Left renal pelvis (tissue), 4 donors: ENCODE measurements around the gene TRHDE. TPM values are rescaled to one million over a fixed set of nuclear protein-coding genes. Genes with fewer than 3 reads are reported as not detected.
"Not testable (repeated sequence)": the region's sequence is repeated elsewhere in the genome, so short reads cannot be mapped to it uniquely, and the experiment has no call there.

Experiments used
- DNase-seq, 4 donors: peaks; one replicate each; pipeline ENCODE4 v3.0.0-alpha.2; 2013; ENCODE audit warnings: low read depth in 4 of 4, low spot score in 3 of 4
- polyA plus RNA-seq, 4 donors: library from polyadenylated mRNA; unstranded; fragments of 120-200 nt; gene quantifications; one replicate each; pipeline ENCODE4 v1.2.1, GENCODE V29; 2013; ENCODE audit not compliant: insufficient read length in 4 of 4

The TRHDE gene
- polyA plus RNA-seq, 4 donors: 5.4 to 31.0 (median 25.0) TPM

DNA sequence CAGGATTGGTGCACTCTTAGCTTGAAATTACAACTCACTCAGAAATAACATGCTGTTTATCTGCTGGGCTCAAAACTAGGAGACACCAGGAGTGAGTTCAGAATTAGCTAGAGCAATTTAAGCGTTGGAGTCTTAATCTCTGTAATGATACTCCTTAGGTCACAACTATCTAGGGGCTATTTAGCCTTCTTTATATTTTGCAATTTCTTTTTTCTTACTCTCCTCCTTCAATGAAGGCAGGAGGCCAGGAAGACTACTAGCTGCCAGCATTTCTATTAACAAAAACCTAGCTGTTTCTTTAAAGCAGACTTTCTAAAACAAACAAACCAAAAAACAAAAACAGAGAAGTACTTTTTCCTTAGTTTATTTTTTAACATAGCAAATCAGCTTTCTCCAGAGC, 226.2 kb downstream of the TRHDE start:
- no peak for DNase-seq

DNA sequence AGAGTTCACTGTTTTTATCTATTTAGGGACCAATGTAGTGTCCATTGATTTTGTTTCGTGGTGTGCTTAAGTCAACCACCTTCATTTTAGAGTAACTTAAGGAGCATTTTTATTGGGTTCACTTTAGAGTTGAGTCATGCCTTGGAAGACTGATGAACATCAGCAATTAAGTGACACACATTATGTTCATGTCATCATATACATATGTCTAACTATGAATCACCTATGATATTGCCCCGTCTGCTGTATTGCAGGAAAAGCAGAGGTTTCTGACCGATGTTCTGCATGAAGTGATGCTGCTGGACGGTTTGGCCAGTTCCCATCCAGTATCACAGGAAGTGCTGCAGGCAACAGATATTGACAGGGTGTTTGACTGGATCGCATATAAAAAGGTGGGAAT, 227.1 kb downstream of the TRHDE start:
- DNase-seq: no peak

DNA sequence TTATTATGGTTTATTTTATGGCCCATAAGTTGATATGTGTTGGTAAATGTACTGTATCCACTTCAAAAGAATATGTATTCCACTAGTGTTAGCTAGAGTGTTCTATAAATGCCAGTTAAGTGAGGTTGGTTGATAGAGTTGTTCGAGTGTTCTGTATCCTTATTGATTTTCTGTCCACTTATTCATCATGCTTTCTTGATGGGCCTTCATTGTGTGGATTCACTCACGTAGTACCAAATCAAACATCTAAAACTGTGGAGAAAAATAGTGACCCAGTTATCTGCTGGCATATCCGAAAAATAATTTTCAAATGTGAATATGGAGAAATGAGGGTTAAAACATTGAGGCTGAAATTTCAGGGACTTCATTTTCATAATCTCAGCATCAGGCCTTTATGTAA, 230.4 kb downstream of the TRHDE start:
- DNase-seq: no peak

DNA sequence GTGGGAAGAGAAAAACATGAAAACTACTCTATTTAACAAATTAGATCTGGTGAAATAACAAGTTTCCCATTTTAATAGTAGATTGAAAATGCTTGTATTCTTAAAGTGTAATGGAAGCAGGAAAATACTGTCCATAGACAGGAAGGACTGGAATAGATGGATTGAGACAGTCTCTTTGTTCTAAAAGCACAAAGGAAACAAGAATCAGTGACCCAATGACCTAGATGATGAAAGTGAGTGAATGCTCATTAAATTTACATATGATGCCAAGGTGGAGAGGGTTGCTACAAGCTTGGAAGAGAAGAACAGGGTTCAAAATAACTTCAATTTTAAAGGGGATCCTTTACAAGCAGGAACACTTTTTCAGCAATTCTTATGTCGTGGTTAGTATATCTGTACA, 233.1 kb downstream of the TRHDE start:
- DNase-seq: no peak

DNA sequence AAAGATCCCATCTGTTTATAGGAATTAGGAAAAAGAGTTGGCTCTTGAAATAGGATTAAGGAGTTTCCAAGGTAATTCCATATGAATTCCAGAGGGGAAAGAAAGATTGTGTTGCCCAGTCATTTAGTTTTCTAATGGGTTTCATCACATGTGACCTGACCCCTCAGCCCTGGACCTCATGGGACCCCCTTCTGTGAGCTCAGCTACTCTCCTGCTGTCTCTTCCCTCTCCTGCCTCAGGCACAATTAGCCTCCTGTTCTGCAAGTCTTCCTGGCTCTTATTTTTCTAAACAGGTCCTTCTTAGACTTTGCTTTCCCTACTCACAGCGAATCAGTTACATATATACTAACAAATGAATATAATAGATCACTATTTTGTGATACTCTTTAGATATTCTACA, 237.7 kb downstream of the TRHDE start:
- DNase-seq: no peak

DNA sequence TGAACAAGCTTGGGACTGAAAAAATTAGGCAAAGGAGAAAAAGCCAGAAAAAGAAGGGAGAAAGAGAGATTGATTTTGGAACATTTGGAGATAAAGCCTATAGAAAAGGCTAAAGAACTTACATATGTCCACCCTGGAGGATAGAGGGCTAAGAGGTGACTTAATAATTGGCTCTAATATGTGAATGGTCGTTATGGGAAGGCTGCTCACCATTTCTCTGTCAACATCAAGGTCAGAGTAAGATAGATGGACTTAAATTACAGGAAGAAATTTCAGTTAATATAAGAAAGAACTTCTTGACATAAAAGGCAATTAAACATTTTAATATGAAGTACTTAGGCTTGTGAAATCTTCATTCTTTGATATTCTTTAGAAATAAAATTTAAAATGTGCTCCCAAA, 238.6 kb downstream of the TRHDE start:
- no peak for DNase-seq

DNA sequence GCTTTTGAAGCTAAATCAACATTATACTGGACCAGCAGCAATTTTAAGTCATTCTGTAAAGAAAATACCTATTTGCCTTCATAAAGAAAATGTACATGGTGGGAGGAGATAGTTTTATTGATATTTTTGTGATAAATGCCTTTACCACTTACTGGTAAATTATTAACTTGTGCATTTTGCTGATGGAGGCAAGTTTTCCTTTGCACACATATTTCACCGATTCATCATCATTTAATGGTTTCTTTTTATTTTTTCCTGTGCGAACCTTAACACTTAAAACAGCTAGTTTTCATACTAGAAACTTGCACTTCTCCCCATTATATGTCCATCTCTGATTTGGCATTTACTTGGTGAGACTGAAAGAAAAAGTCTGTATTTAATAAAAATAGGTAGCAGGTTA, 239.3 kb downstream of the TRHDE start:
- DNase-seq: no peak

DNA sequence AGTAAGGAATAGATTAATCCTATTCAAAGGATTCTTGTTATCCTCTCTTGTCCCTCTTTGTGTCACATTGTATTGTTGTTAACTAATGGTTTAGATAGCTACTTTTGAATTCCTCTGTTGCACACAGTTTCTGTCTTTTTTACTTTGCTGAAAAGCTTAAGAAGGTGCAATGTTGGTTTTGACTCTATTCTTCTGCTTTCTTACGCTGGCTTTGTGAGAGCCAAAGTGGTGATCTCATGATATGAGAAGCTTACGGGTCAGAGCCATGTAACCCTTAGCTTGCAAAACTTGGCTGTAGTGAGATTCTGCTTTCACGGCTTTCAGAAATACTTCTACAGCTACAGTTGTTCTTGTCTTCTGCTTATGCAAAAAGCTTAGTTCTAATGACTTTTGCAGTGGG, 239.7 kb downstream of the TRHDE start:
- no peak for DNase-seq

DNA sequence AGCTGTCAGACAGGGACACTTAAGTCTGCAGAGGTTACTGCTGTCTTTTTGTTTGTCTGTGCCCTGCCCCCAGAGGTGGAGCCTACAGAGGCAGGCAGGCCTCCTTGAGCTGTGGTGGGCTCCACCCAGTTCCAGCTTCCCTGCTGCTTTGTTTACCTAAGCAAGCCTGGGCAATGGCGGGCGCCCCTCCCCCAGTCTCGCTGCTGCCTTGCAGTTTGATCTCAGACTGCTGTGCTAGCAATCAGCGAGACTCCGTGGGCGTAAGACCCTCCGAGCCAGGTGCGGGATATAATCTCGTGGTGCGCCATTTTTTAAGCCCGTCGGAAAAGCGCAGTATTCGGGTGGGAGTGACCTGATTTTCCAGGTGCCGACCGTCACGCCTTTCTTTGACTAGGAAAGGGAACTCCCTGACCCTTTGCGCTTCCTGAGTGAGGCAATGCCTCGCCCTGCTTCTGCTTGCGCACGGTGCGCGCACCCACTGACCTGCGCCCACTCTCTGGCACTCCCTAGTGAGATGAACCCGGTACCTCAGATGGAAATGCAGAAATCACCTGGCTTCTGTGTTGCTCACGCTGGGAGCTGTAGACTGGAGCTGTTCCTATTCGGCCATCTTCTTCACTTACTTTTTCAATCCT, 248.0 kb downstream of the TRHDE start:
- DNase-seq: not testable (repeated sequence)

DNA sequence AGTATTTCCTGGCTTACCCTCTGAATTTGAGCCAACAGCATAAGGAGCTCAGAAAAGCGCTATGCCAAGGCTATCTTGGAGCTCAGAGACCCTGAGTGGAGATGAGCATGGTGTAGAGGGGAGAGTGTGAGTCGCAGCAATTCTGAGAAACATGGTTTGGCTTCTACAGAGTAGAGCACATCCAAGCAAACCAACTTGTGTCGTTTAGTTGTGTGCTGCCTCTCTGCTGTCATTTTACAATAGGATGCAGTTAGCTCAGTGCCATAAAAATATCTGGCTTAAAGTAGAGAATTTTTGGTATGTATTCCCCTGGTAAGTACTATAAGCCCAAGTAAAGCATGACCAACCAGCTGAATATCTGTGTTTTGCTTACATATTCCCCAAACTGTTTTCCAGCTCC, 249.2 kb downstream of the TRHDE start:
- DNase-seq: no peak

DNA sequence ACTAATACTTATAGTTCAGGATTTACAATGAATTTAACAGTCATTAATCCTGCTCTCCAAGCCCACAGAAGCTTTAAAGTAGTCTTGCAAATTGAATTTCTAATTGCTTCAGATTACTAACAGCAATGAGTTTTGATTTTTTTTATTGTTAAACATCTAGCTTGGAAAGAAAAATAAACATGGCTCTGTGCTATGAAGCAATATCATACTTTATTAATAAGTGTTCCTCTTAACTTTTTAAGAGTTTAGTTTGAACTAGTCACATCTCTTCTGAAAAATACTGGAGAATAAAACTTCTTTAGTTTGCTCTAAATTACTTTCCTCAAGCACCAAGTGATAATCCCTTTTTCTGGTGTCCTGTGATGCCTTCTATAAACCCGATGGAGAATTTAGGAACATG, 250.2 kb downstream of the TRHDE start:
- DNase-seq: no peak

DNA sequence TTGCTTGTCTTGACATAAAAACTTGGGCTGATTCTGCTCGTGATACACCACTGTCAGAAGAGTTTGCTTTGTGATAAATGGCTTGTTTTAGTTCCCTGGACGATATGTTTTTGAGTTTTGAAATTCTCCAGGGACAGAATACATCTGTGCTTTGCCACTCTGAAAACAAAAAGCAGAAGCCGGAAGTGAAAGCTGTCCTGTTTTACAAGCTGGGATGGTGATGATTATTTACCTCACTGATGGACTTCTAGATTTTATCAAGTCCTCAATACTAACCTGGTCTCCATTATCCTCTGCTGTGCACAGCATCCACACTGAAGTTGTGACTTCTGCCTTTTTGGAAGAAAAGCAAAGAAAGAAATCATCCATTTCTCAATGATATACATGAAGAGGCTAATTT, 251.6 kb downstream of the TRHDE start:
- DNase-seq: no peak

DNA sequence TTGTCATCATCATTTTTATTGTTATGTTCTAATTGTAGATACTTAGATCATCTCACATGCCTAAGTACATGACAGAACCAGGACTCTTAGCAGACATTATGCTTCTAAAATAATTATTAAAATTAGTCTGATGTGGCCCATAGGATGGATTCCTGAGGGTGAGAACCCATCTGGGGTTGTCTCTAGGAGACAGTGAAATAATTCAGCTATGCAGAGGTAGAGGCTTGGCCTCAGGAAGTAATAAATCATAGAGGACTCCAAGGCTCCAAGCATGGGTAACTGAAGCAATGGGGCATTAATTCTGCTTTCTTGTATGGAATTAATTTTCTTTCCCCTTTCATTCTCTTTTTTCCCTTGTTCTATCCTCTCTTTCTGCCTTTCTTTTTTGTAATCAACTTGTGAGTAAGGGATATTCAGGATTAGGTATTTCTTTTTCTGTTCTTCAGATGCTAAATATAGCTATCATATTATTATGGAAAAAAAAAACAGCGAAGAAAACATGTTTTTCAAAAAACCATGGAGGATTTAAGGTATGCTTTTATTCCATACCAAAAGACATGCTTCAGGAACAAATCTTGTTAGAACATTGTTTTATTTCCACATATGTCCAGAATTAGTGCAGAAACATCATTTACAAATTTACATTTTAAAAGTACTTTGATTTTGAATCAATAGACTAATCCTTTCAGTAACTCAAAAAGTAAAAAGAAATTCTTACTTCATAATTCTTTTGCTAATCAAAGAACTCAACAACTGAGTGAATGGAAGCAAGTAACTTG, 263.2 kb downstream of the TRHDE start:
- DNase-seq: no peak

DNA sequence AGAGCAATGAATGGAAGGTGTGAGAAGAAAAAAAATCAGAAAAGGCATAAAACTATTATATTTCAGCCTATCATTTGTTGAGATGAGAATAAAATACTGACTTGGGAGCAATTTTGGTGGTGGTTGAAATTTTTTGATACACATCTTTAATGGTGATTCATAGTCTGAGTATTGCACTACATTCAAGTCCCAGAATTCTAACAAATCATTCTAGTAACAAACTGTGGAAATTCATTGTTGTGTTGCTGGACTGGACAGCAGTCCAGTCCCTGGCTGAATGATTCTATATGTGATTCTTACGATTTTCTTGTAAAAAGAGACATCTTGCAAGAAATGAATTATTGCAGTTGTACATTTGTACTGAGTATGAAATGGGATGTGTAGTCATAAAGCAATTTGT, 268.6 kb downstream of the TRHDE start:
- no peak for DNase-seq

DNA sequence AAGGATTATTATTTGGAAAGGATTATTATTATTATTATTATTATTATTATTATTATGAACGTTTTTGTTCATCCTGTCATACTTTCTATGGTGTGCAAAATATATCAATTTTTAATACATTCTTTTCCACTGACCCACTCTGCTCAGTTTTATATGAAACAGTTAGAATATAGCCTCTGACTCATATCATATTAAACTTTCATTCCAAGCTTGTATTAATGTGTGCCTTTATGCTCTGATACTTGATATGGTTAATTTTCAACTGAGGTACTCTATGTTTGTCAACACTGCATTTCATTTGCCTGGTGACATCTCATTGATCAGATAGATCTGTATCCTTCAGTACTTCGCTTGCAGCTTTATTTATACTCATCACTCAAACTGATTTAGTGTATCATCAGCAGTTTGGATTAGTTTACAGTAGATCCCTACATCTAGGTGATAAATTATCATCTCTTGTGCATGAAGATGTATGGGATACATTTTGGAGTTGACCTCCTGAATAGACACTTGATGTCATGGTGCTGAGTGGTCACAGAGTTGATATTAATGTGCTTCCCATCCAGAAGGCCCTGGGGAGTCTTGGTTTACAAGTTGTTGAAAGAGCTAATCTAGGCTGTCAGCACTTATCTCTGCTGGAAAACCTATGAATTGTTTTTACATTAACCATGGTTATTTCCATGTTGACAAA, 271.8 kb downstream of the TRHDE start:
- DNase-seq: no peak

DNA sequence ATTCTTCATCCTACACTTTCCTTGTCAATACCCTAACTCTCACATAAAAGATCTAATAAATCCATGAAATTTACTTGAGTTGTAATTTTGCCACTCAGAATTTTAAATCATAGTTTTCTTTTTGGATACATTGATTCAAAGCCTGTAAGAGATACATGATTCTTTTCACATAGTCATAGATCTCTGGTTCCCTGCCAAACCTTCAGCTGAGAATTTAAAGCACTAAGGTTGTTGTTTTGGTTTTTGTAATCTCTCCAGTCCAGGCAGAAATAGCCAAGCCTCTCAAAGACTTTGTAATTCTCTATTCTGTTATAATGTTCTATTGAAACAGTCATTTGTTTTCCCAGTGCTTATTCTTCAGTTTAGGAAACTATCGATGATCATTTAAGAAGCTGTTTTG, 273.9 kb downstream of the TRHDE start:
- no peak for DNase-seq

DNA sequence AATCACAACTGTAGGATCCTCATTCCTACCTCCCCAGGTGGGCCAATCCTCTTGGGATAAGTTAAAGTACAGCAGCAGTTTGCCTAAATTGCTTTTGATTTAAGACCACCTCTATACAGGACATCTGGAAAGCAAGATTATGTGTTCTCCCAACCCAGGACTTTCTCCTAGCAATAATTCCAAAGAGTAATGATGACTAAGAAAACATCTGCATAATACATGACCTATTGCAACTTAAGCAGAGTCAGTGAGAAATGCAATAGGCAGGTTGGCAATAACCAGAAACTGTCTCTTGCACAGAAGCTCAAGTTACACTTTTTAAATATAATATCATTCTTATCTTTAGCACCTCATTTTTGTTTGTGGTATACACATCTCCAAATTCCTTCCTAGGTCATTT, 275.4 kb downstream of the TRHDE start:
- no peak for DNase-seq

DNA sequence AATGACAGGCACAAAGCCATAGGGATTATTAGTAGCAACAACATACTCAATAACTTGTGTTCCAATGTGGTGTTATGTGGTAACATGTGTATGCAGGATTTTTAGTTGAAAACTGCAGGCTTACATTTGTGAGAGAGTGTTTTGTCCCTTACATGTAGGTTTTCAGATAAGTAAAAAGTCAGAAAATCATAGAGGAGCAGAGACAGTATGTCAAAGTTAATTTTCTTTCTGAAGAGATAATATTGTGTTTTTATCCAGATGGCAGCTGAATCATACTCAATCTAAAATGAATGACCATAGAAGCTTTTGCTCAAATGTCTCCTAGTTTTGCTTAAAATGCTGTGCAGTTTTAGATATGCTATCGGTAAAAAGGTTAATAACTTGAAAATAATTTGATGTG, 277.0 kb downstream of the TRHDE start:
- DNase-seq: no peak

DNA sequence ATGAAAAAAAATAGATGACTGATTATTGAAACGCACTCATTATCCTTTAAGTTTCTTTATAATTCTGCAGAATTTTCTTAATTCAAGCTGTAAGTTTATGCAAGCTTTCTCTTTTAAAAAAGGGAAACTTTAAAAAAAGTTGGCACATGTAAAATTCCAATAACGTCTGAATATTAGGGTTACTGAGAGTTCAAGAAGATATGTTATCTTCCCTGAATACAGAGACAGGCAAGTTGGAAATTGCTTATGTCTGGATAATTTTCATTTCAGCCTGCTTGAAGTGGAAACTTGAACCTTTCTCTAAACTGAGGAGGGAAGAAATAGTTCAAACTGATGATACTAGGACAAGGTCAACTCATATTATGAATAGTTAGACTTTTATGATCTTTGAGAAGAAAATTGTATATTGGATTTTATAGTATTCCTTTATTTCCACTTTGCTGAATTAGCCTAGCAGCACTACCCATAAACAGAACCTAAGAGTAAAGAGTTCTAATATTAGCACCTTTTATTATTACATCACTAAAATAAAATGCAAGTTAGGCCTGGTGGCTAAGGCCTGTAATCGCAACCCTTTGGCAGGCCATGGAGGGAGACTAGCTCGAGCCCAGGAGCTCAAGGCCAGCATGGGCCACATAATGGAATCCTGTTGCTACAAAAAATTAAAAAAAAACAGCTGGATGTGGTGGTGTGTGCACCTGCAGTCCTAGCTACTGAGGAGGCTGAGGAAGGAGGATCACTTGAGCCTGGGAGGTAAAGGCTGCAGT, 288.0 kb downstream of the TRHDE start:
- no peak for DNase-seq

DNA sequence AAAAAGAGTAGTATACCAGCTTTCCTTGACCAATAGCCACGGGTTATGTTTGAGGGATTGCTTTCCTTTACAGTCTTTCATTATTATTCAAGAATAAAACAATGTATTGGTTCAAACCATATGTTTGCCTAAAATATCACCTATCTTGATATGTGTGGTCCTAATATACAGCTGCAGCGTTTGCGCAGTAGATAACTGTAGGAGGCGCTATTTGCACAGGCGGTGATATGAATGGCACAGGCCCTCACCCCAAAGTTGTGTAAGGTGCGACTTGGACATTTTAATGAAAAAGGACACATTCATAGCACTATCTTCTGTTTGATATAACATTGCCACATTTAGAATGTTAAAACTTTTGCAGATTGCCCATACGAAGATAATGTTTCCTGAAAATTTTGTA, 298.4 kb downstream of the TRHDE start:
- no peak for DNase-seq

DNA sequence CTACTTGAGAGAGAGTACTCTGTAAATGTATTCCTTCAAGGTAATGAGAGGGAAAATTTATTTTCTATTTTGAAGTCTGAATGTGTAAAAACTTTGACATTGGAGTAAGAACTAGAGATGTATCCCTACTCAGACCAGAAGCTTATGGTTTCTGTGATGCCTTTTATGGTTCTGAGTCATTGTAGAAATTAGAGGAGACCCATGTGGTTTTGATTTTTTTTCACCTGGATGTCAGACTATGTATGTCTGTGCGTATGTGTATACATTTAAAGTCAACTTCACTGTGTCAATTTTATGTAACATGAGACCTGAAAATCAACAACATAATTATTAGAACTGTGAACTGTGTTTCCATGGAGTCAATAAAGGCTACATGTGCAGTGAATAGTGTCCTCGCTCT, 302.0 kb downstream of the TRHDE start:
- no peak for DNase-seq
